Neural progenitor cell (in vitro differentiated cells): Measurements from ENCODE around the gene PRSS57.

ENCODE experiments used
- CTCF ChIP-seq: fragments of 200-600 bp; sonication (generic); IDR thresholded peaks from 2 replicates; pipeline ENCODE4 v1.5.1; 2017; ENCODE audit warnings: antibody characterized with exemption, mild to moderate bottlenecking
- EZH2 ChIP-seq: fragments of 200-600 bp; sonication (generic); IDR thresholded peaks from 2 replicates; pipeline ENCODE4 v1.6.1; 2017; ENCODE audit warnings: antibody characterized with exemption, mild to moderate bottlenecking, moderate library complexity

GRCh38 chr19:677201-677600, 18.1 kb downstream of the PRSS57 start:
- TF ChIP-seq CTCF (no peak), EZH2 (no peak)
